Germinal center (tissue), 1 donor: ENCODE data around the gene DYNC1I2.
"Not testable (repeated sequence)": the region's sequence is repeated elsewhere in the genome, so short reads cannot be mapped to it uniquely, and the experiment has no call there.

Experiments
- DNase-seq: peaks from one replicate; pipeline ENCODE4 v3.0.0; 2012; ENCODE audit warnings: mixed read lengths, low spot score

The DYNC1I2 gene

DNA sequence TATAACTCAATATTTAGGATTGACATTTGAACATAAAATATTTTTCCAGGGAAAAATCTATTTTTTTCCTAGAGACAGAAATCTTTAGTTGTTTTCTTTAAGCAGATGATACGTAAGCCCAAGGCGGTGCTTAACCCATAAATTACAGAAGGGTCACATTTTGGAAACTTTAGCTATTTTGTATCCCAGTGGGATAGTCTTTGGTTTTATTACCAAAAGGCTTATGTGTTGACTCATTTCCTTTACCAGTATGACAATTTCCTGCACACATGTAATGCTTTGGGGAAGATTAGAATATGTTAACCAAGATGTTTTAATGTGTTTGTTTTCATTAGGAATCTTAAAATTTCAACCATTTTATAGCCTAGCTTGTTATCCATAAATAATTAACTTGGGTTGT is 24.8 kb downstream of the DYNC1I2 start:
- no peak for DNase-seq

DNA sequence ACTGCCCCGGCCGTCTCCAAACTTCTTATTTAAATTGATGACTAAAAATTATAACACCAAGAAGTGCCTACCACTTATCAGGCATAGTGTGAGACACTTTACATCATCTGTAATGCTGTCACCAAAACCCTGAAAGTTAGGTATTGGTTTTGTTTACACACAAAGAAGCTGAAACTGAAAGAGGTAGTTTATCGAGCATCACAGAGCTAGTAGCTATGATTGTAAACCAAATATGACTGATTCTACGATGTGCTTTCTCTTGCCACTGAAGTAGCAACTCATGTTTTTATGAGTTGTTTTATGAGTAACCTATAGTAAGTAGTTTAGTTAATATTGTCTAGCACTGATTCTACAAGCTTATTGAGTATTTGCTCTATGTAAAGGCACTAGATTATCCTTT is 31.5 kb downstream of the DYNC1I2 start:
- DNase-seq: no peak

DNA sequence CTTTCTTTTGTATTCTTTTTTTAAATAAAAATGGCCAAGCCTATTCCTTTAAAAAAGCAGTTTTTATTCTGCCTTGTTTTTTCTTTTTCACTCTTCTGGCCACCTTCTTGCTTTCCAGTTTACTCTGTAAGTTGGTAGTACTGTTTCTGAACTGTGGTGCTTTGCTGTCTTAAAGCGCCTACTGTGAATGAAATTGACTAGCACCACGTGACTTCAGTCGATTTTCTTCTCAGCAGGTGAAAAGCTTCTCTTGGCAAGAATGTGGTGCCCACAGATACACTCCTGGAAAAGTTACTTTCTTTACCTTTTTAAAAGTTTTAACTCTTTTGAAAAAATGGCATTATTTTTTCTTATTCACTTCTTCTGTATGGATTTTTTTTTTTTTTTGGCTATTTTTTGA is 32.4 kb downstream of the DYNC1I2 start:
- DNase-seq: no peak

DNA sequence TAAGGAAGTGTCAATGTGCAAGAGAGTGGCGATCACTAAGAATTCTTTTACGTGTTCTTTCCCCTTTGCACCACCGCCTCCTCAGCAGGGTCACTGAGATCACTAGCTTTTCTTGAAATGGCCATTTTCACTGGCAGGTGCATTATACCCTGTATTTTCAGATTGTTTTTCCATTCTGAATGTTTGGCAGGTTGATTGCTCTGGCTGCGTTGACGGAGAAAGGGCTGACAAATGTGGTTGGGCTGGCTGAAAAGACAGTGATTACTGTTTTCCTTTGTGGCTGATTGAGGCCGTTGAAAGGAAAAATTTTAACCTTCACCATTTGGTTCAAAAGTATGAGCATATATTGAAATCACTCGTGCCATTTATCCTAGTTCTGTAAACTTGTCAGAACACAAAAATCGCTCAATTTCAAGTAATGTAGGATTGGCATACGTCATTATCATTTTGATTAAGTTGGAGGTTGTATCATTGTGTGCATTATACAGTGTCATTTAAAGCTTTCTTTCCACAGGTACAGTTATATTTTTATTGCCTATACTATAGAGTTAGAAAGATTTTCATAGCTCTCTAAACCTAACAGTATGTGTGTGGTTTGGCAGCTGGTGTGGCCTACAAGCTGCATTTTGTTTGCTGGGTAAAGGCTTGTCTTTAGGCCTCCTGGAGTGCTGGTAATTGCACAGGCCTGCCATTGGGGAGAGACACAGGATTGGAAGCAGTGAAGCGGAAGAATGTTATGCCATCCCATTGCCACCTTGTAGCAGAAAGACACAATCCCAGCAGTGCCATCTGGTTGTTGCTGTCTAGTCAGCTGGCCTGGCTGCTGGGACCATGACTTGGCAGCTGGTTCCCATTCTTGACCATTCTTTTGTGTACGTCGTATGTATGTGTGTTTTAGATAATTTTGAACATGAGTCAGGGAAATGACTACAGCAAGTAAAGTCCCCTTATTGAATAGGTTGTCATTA is 36.7 kb downstream of the DYNC1I2 start:
- no peak for DNase-seq

DNA sequence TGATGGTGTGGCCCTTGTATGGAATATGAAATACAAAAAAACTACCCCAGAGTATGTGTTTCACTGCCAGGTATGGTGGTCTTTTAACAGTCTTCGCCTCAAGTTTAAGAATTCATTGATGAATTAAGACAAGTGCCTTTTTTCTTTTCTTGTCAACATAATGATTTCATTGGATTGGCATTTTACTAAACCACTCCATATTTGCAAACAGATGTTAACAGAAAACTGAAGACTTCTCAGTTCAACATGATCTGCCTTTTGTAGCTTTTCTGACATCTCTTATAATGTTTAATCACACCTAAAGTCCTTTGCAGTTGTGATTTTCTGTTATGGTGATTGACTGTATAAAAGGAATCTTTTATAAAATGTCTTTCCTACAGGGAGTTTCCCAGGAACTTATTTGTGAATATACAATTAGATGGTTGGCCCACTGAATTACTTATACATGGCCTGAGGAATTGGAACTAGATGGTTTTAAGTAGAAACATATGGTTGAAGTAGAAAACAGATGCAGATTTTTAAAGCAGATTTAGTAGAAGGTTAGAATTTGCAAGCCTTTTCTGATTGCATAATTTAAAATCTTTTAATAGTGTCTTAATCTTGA is 39.7 kb downstream of the DYNC1I2 start:
- no peak for DNase-seq

DNA sequence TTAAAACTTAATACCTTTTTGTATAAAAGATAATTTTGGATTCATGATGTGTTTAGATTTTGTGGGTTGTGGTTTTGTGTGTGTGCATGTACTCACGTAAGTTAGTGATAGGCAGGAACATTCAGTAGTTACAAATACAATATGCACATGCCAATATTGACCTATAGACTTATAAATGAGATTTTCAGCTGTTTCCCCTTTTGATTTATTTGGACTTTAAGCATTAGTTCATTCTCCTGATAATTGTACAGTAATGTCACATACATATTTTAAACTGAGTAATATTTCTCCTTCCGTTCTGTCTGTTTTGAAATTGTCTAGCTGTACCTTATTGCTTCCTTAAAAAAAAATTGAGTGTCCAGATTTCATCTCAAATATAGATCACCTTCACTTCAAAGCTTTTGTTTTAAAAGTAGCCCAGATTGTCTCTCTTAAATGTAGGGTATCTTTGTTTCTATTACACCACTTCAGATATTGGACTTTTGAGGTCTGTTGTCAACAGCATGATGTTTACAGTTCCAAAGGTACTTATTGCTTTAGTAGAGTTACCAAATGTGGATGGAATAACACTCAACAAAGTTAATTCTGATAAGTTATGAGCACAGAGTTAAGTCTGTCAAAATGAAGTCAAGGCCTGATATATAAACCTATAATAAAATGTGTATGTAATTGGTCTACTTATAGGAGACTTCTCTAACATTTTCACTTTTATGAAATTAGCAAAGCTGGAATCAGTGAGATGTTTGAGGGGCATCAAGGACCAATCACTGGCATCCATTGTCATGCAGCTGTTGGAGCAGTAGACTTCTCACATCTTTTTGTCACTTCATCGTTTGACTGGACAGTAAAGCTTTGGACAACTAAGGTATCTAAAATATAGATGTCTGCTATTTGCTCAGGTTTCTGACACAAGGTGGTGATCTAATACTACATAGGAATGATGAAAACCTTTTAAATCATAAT is 42.0 kb downstream of the DYNC1I2 start:
- no peak for DNase-seq

DNA sequence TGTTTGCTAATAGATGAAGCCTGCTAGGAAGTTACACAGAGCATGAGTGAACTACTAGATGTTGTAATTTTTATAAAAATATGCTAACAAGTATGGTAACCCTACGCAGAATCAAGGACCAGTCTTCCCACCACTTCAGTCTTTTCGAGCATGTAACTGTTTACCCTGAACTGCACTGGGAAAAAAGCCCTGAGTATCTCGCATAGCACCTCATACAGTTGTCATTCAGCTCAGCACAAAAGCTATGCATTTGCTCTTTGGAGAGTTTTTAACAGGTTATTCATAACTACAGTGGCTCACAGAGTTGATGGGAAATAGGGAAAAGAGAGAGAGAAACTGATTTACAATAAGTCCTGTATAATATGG is 42.7 kb downstream of the DYNC1I2 start:
- DNase-seq: no peak

DNA sequence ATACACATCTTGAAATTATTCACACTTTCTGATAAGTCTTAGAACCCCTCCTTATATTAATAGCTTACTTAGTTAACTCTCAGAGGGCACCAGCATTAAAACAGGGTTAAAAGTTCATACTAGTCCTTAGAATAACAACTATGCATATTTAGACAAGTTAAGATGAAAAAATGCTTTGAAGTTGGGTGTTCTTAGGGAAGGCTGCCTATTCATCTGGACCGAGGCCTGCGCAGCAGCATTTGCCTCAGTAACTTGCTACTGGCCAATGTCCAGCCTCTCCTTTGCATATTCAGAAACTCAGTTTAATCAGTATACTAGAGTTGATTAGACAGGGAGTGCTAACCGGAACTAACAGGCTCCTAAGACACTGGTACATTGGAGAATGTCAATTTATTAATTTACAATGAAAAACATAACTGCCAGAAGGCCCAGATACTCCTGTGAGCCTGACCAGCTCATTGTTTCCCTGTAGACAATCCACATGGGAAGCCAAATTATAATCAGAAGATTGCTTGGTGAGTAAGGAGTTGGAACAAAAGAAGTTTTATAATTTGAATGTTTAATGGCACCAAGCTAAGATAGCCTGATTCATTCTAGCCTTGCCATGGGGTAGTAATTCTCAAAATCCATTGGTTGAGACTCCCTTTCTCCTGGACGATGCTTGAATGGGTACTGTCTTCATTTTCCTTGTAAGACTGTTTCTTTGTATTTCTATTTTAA is 48.9 kb downstream of the DYNC1I2 start:
- DNase-seq: no peak

DNA sequence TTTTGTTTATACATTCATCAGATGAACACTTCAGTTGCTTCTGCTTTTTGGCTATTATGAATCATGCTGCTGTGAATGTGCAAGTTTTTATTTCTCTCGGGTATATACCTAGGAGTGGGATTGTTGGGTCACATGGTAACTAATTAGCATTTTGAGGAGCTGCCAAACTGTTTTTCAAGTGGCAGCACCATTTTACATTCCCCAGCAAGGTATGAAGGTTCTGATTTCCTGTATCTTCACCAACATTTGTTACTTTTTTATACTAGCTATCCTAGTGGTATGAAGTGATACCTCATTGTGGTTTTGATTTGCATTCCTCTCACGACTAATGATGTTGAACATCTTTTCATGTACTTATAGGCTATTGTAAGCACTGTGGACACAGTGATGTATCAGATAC is 53.9 kb downstream of the DYNC1I2 start:
- no peak for DNase-seq

DNA sequence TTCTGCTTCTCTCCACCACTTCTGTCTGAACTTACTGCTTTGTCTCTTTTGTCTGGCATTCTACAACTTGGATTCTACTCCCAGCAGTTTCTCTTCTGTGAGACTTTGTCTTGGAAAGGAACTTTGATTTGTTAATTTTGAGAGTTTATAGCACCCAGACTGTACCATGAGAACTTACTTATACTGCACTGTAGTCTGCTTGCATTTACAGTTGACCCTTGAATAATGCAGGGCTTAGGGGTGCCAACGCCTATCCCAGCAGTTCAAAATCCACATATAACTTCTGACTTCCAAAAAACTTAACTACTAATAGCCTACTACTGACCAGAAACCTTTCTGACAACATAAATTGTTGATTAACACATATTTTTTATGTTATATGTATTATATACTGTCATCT is 55.5 kb downstream of the DYNC1I2 start:
- DNase-seq: no peak

DNA sequence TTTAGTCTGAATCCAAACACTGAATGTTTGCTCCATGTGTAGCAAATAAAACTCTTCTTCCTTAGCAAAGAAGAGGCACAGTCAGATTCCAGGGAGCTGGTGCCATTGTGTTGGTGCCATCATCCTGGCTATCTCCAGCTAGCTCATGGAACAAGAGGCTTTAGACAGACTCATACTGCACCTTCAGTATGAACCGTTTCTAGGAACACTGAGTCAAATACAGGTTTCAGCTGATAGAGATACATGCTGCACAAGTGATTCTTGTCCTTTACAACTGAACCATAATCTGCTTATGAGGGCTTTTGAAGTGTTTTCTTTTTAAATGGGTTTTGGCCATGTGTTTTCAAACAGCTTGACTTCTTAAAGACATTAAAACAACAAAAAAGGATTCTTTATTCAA is 57.9 kb downstream of the DYNC1I2 start:
- DNase-seq: no peak

DNA sequence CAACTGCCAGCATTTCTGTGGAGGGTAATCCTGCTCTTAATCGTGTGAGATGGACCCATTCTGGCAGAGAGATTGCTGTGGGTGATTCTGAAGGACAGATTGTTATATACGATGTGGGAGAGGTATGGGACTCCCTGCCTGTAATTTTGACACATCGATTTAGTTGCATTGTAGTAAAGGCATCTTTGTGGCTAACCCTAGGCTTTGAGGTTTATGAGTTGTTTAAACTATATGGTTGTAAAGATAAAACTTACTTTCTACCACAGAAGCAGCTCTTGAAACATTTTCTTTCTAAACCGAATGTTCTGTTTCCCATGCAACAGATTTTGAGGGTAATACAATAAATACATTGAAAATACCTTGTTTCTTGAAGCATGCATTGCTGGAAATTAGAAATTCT is 58.5 kb downstream of the DYNC1I2 start:
- no peak for DNase-seq

DNA sequence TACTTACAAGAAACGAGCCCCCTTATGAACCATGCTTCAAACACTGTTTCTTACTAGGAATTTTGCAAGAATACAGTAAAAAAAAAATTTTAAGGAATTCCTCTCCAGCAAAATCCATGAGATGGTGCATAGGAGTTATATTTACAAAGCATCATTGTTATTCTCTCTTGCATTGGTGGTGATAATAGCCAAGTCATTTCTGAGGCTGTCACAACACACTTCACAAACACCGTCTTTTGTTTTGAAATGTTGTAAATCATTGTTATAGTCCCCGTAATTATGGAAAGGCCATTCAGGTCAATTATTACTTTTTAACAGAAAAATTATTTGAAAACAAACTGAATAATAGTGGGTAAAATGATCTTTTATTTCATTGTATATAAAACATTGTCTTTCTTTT is 60.1 kb downstream of the DYNC1I2 start:
- DNase-seq: no peak

DNA sequence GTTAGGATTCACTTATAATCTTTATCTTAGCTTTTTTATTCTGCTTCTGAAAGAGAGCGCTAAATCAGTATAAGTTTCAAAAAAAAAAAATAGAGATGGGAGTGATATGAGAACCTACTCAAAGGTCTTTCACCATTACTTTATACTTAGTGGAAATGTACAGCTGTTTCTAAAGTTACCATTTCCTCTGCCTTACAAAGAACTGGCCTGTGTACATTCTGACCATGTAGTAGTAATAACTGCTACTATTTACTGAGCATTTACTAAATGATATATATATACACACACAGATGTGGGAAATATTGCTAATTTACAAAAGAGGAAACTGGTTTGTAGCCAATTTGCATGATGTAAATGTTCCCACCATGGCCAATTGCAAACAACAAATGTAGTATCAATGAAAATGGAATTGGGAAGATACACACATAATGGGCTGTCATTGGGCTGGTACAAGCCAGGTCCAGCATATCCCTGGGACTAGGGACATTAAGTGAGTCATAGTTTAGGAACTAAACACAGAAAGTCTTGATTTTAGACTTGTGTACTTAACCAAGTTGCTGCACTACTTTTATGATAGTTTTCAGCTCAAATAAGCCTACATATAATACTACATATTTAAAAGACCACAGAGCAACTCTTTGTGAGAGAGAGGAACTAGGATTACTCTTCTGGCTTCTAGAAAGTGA is 67.1 kb downstream of the DYNC1I2 start:
- DNase-seq: no peak

DNA sequence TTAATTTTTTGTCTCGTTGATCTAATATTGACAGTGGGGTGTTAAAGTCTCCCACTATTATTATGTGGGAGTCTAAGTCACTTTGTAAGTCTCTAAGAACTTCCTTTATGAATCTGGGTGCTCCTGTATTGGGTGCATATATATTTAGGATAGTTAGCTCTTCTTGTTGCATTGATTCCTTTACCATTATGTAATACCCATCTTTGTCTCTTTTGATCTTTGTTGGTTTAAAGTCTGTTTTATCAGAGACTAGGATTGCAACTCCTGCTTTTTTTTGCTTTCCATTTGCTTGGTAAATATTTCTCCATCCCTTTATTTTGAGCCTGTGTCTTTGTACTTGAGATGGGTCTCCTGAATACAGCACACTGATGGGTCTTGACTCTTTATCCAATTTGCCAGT is 71.5 kb downstream of the DYNC1I2 start:
- not testable (repeated sequence) for DNase-seq

DNA sequence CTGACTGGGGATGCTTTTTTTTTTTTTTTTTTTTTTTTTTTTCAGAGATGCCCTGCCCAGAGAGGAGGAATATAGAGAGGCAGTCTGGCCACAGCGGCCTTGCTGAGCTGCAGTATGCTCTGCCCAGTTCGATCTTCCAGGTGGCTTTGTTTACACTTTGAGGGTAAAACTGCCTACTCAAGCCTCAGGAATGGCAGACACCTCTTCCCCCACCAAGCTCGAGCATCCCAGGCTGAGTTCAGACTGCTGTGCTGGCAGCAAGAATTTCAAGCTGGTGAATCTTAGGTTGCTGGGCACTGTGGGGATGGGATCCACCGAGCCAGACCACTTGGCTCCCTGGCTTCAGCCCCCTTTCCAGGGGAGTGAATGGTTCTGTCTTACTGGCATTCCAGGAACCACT is 73.9 kb downstream of the DYNC1I2 start:
- not testable (repeated sequence) for DNase-seq

DNA sequence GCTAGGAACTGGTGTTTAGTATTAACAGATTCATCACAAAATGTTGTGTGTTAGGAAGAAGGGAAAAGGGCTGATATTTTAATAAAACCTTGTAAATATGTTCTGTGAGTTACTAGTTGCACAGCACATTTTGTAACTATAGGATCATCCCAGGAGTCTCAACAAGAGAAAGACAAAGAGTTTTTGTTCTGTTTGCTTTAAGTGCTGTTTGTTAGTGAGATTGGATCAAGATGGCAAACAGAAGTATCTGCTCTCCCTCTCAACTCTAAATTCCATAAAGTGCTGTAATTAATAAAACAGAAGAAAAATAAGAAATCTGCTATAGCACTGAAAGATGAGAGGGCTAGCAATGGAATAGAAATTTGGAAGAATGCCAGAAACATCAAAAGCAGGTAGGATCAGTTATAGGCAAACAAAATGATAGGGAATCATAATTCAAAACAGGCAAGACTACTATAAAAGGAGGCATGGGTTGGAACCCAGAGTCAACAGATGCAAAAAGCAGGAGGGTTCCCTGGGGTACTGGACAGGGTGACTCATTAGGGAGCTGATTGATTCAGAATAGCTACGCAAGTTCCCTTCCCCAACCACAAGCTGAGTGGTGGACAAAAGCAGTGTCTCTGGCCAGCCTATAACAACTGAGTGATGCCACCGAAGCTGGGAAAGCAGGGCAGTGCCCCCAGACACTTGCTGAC is 75.8 kb downstream of the DYNC1I2 start:
- DNase-seq: no peak

DNA sequence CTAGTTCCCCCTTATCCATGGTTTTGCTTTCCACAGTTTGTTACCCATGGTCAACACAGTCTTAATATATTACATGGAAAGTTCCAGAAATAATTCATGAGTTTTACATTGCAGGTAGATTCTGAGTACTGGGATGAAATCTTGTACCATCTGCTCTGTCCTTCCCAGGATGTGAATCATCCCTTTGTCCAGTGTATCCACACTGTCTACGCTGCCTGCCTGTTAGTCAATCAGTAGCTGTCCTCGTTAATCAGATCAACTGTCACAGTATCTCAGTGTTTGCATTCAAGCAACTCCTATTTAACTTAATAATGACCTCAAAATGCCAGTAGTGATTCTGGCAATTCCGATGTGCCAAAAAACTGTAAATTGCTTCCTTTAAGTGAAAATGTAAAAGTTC is 76.3 kb downstream of the DYNC1I2 start:
- no peak for DNase-seq

DNA sequence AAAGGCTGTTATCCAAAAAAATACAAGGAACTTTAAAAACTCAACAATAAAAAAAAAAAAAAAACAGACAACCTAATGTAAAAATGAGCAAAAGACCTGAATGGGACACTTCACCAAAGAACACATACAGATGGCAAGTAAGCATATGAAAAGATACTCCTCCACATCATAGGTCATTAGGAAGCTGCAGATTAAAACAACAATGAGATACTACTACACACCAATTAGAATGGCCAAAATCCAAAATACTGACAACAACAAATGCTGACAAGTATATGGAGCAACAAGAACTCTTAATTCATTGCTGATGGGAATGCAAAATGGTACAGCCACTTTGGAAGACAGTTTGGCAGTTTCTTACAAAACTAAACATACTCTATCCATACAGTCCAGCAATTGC is 84.2 kb downstream of the DYNC1I2 start:
- no peak for DNase-seq

DNA sequence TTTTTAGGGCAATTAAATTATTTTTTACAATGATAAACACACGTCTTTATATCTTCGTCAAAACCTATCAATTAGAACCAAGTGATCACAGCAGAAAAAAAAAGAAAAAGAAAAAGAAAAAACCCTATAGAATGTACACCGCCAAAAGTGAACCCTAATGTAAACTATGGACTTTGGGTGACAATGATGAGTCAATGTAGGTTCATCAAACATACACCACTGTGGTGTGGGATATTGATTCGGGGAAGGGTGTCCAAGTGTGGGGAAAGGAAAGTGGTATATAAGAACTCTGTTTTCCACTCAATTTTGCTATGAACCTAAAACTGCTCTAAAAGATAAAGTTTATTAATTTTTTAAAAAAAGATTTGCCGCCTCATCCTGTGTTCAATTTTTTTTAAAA is 85.1 kb downstream of the DYNC1I2 start:
- no peak for DNase-seq

DNA sequence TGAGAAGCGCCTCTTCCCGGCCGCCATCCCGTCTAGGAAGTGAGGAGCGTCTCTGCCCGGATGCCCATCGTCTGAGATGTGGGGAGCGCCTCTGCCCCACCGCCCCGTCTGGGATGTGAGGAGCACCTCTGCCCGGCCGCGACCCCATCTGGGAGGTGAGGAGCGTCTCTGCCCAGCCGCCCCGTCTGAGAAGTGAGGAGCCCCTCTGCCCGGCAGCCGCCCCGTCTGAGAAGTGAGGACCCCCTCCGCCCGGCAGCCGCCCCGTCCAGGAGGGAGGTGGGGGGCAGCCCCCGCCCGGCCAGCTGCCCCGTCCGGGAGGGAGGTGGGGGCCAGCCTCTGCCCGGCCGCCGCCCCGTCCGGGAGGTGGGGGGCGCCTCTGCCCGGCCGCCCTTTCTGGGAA is 87.3 kb downstream of the DYNC1I2 start:
- DNase-seq: not testable (repeated sequence)
